Suppressor macrophage treated with lipopolysaccharide for 4 hours (primary cell): Measurements from ENCODE around the gene NUDT3.
"Not testable (repeated sequence)": the region's sequence is repeated elsewhere in the genome, so short reads cannot be mapped to it uniquely, and the experiment has no call there.

Experiments
- DNase-seq: peaks from one replicate; pipeline ENCODE4 v3.0.0-alpha.2; 2020

The NUDT3 gene

GRCh38 chr6:34281702-34282334, 110.7 kb downstream of the NUDT3 start:
- no peak for DNase-seq

- no peak for DNase-seq
Observed at GRCh38 chr6:34280216-34280615, 112.3 kb downstream of the NUDT3 start.

GRCh38 chr6:34278833-34279232, 113.6 kb downstream of the NUDT3 start:
- no peak for DNase-seq

GRCh38 chr6:34277763-34278112, 114.7 kb downstream of the NUDT3 start:
- no peak for DNase-seq

GRCh38 chr6:34276881-34277762, 115.3 kb downstream of the NUDT3 start:
- no peak for DNase-seq

- DNase-seq, result no peak
Observed at GRCh38 chr6:34276191-34276590, 116.3 kb downstream of the NUDT3 start.

- no peak for DNase-seq
Observed at GRCh38 chr6:34275128-34275804, 117.2 kb downstream of the NUDT3 start.

GRCh38 chr6:34274129-34274528, 118.3 kb downstream of the NUDT3 start:
- no peak for DNase-seq

- peak; percentile 64 for DNase-seq
Observed at GRCh38 chr6:34273242-34273805, 119.1 kb downstream of the NUDT3 start.

- DNase-seq, result peak; percentile 70
Observed at GRCh38 chr6:34272013-34272926, 120.2 kb downstream of the NUDT3 start.

- not testable (repeated sequence) for DNase-seq
Observed at GRCh38 chr6:34269658-34270341, 122.7 kb downstream of the NUDT3 start.

GRCh38 chr6:34269132-34269531, 123.3 kb downstream of the NUDT3 start:
- not testable (repeated sequence) for DNase-seq

GRCh38 chr6:34267746-34268145, 124.7 kb downstream of the NUDT3 start:
- DNase-seq, result no peak

GRCh38 chr6:34263484-34263883, 129.0 kb downstream of the NUDT3 start:
- not testable (repeated sequence) for DNase-seq

- no peak for DNase-seq
Observed at GRCh38 chr6:34260576-34261267, 131.7 kb downstream of the NUDT3 start.

GRCh38 chr6:34259529-34260069, 132.9 kb downstream of the NUDT3 start:
- no peak for DNase-seq

- not testable (repeated sequence) for DNase-seq
Observed at GRCh38 chr6:34252395-34252794, 140.1 kb downstream of the NUDT3 start.

- DNase-seq, result no peak
Observed at GRCh38 chr6:34249469-34250261, 142.8 kb downstream of the NUDT3 start.

GRCh38 chr6:34248727-34249468, 143.6 kb downstream of the NUDT3 start, which contains the start of gene SMIM29:
Gene SMIM29 (minus strand): TSS chr6:34249006. CDS start chr6:34247791, 1,215 bp downstream.
- peak; percentile 97 for DNase-seq
